Mesothelial cell of epicardium (in vitro differentiated cells): Measurements from ENCODE around the gene STOML1. TPM values are rescaled to one million over a fixed set of nuclear protein-coding genes. Genes with fewer than 3 reads are reported as not detected.
A peak's percentile ranks its signal among the peaks of the same experiment; 100 is the strongest.
"Not testable (repeated sequence)": the region's sequence is repeated elsewhere in the genome, so short reads cannot be mapped to it uniquely, and the experiment has no call there.

ENCODE experiments used
- DNase-seq, 2 experiments: peaks; one replicate each; pipeline ENCODE4 v3.0.0; 2021; ENCODE audit warnings: low spot score in 2 of 2; ENCODE audit not compliant: unreplicated experiment in 2 of 2
- H3K27ac Mint-ChIP-seq: 2 replicates; pipeline ENCODE4 v1.8.0; 2021; ENCODE audit warnings: mixed read lengths
- H3K27me3 Mint-ChIP-seq: 2 replicates; pipeline ENCODE4 v1.8.0; 2021; ENCODE audit warnings: low read depth, mixed read lengths
- H3K36me3 Mint-ChIP-seq: 2 replicates; pipeline ENCODE4 v1.8.0; 2021; ENCODE audit warnings: mixed read lengths
- H3K4me1 Mint-ChIP-seq: 2 replicates; pipeline ENCODE4 v1.8.0; 2021; ENCODE audit warnings: mixed read lengths
- H3K4me3 Mint-ChIP-seq: 2 replicates; pipeline ENCODE4 v1.8.0; 2021; ENCODE audit warnings: mild to moderate bottlenecking, moderate library complexity, mixed read lengths
- H3K9me3 Mint-ChIP-seq: 2 replicates; pipeline ENCODE4 v1.8.0; 2021; ENCODE audit warnings: mixed read lengths
- total RNA-seq: library from RNA; stranded (reverse); gene quantifications from 3 replicates; pipeline ENCODE4 v1.2.1, GENCODE V29; 2021
- TF ChIP-seq, protein P1 (sequence below): fragments of 200-600 bp; sonication (generic); IDR thresholded peaks from one replicate; pipeline ENCODE4 v1.5.0; 2021; ENCODE audit warnings: antibody characterized with exemption; ENCODE audit not compliant: unreplicated experiment

STOML1 gene
- total RNA-seq, 1 donor from 2014 or later, result 11.9 TPM

DNA sequence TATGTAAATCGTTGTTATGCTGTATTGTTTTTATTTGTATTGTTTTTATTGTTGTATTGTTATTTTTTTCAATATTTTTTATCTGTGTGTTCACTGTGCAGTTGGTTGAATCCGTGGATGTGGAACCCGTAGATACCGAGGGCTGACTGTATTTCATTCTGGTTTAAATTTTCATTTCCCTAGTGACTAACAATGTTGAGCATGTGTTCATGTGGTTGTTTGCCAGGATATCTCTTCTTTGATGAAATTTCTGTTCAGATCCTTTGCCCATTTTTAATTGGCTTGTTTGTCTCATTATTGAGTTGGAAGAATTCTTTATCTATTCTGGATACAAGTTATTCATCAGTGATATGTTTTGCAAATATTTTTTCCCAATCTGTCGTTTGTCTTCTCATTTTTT, 29.7 kb downstream of the STOML1 start:
- H3K36me3 Mint-ChIP-seq, result no peaks in the 10 kb centered on the region
- peak overlapping the region; percentile 27 for H3K27ac Mint-ChIP-seq
- H3K27me3 Mint-ChIP-seq, result peaks cover 6% of the 10 kb centered on the region
- DNase-seq, result no peak
- TF ChIP-seq, protein P1, sequence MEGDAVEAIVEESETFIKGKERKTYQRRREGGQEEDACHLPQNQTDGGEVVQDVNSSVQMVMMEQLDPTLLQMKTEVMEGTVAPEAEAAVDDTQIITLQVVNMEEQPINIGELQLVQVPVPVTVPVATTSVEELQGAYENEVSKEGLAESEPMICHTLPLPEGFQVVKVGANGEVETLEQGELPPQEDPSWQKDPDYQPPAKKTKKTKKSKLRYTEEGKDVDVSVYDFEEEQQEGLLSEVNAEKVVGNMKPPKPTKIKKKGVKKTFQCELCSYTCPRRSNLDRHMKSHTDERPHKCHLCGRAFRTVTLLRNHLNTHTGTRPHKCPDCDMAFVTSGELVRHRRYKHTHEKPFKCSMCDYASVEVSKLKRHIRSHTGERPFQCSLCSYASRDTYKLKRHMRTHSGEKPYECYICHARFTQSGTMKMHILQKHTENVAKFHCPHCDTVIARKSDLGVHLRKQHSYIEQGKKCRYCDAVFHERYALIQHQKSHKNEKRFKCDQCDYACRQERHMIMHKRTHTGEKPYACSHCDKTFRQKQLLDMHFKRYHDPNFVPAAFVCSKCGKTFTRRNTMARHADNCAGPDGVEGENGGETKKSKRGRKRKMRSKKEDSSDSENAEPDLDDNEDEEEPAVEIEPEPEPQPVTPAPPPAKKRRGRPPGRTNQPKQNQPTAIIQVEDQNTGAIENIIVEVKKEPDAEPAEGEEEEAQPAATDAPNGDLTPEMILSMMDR, result no peak
- H3K4me3 Mint-ChIP-seq, result no peak overlapping the region
- peaks cover 28% of the 10 kb centered on the region for H3K4me1 Mint-ChIP-seq
- H3K9me3 Mint-ChIP-seq, result no peaks in the 10 kb centered on the region

DNA sequence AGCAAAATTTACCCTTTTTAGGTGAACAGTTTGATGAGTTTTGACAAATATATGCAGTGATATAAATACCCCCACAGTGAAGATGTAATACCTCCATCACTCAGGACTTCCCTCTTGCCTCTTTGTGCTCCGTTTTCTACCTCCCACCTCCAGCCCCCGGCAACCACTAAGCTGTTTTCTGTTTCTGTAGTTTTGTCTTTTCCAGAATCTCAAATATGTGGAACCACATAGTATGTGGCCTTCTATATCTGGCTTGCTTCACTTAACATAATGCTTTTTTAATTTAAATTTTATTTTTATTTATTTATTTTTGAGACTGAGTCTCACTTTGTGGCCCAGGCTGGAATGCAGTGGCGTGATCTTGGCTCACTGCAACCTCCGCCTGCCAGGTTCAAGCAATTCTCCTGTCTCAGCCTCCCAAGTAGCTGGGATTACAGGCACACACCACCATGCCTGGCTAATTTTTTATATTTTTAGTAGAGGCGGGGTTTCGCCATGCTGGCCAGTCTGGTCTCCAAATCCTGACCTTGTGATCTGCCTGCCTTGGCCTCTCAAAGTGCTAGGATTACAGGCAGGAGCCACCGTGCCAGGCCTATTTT, 31.5 kb downstream of the STOML1 start:
- H3K4me1 Mint-ChIP-seq, result peaks cover 18% of the 10 kb centered on the region
- not testable (repeated sequence) for DNase-seq, H3K36me3 Mint-ChIP-seq, H3K27me3 Mint-ChIP-seq, H3K9me3 Mint-ChIP-seq, H3K4me3 Mint-ChIP-seq, H3K27ac Mint-ChIP-seq

DNA sequence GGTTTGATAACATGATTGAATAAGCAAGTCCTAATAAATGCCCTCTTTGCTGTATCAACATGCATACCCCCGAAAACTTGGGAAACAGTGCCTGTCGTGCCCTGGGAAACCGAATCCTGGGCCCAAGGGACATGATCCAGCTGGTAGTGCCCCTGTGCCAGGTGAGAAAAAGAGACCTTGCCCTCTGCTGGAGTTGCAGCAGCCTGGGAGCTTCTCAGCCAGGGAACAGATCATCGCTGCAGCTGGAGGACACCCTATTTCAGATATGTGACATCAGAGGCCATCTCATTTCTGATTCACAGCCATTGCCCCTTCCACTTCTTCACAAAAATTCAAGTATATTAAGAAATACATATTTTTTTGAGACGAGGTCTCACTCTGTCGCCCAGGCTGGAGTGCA, 32.3 kb downstream of the STOML1 start:
- Mint-ChIP-seq H3K9me3 (no peaks in the 10 kb centered on the region), H3K4me3 (no peak overlapping the region), H3K27ac (no peak overlapping the region), H3K4me1 (peaks cover 11% of the 10 kb centered on the region), H3K27me3 (peaks cover 7% of the 10 kb centered on the region), H3K36me3 (no peaks in the 10 kb centered on the region)
- TF ChIP-seq, protein P1, result no peak
- no peak for DNase-seq

DNA sequence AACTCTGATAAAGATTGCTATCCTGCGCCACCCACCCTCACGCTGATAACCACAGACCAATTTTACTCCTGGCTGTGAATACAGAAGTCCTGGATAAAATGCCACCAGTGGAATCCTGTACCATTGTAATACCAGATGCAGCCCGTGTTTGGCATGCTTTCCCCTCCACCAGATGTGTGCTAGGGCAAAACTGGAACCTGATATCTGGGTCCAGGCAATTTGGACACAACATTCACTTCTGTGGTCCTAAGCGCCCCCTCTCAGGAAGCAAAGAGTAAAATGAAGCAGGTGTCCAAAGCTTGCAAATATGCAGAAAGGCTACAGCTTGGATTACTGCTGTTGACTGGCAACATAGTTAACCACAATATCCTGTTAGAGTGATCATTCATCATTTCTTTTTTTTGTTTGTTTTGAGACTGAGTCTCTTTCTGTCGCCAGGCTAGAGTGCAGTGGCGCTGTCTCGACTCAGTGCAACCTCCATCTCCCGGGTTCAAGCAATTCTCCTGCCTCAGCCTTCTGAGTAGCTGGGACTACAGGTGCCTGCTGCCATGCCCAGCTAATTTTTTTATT, 33.0 kb downstream of the STOML1 start:
- DNase-seq, result no peak
- H3K4me1 Mint-ChIP-seq, result peaks cover 9% of the 10 kb centered on the region

DNA sequence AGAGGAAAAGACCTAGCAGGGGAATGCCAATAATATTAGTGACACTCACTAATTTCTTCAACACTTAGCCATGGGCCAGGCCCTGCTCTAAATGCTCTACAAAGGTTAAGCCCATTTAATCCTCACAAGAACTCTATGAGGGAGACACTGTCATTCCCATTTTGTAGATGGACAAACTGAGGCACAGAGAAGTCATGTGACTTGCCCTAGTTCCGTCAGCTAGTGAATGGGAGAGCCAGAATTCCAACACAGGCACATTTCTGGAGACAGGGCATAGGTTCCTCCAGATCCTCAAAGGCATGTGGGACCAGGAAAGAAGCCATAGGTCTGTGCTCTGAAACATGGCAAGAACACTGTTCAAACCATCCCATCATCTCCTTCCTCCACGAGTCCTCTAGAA, 34.3 kb downstream of the STOML1 start:
- peaks cover 4% of the 10 kb centered on the region for H3K4me1 Mint-ChIP-seq
- H3K27ac Mint-ChIP-seq, result no peak overlapping the region
- H3K27me3 Mint-ChIP-seq, result peaks cover 5% of the 10 kb centered on the region
- H3K9me3 Mint-ChIP-seq, result no peaks in the 10 kb centered on the region
- no peaks in the 10 kb centered on the region for H3K36me3 Mint-ChIP-seq
- TF ChIP-seq, protein P1, result no peak
- H3K4me3 Mint-ChIP-seq, result no peak overlapping the region
- no peak for DNase-seq

More for the DNA sequence above, 33.0 kb downstream of the STOML1 start:
- H3K36me3 Mint-ChIP-seq, result no peaks in the 10 kb centered on the region
- no peak overlapping the region for H3K27ac Mint-ChIP-seq
- no peaks in the 10 kb centered on the region for H3K9me3 Mint-ChIP-seq
- TF ChIP-seq, protein P1, result no peak
- H3K27me3 Mint-ChIP-seq, result peaks cover 7% of the 10 kb centered on the region
- no peak overlapping the region for H3K4me3 Mint-ChIP-seq

DNA sequence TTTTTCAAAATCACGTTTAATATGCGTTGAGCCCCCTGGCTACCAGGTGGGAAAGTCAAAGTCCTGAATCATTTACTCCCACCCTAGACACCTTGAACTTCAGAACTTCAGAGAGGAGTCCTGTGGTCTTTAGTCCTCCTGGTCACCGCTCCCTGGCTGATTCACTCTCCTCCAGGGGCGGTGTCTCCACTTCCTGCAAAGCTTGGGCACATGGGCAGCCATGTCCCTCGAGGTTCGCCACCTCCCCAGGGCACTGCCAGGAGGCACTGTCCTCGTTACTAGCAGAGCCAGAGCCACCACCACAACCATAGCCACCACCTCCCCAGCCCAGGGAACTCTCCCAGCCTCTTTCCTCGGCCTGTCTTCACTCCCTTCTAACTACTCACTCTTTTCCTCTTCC, 34.8 kb downstream of the STOML1 start:
- peaks cover 5% of the 10 kb centered on the region for H3K27me3 Mint-ChIP-seq
- no peaks in the 10 kb centered on the region for H3K36me3 Mint-ChIP-seq
- H3K4me1 Mint-ChIP-seq, result peaks cover 4% of the 10 kb centered on the region
- no peak overlapping the region for H3K27ac Mint-ChIP-seq
- H3K4me3 Mint-ChIP-seq, result no peak overlapping the region
- no peaks in the 10 kb centered on the region for H3K9me3 Mint-ChIP-seq
- TF ChIP-seq, protein P1, result no peak
- DNase-seq, result no peak
